HepG2 (cell line): ENCODE results near the gene EVA1A. TPM values are rescaled to one million over a fixed set of nuclear protein-coding genes. Genes with fewer than 3 reads are reported as not detected.

Experiments used
- ATAC-seq: fragments of 200-7000 bp; cut with Tn5 transposase; 3 replicates; pipeline ENCODE4 v1.9.1; 2020; ENCODE audit warnings: mild to moderate bottlenecking, moderate library complexity
- BruUV-seq: library from RNA; stranded (reverse); fragments of 400-500 nt; replicated peaks from 2 replicates; lab custom pipeline; 2021; lab: Mats Ljungman, UMichigan
- CTCF ChIA-PET: fragments of 300-600 bp; formaldehyde crosslinking; extraction: SDS; loops from one replicate; lab custom pipeline; 2021; ENCODE audit warnings: low total read pairs, inconsistent platforms, low intra/inter-chr PET ratio; lab: Yijun Ruan, JAX
- POLR2A ChIA-PET: fragments of 350-600 bp; sonication (Branson Sonifier 250); formaldehyde crosslinking; loops from one replicate; lab custom pipeline; 2020; ENCODE audit warnings: antibody characterized with exemption, inconsistent platforms; lab: Yijun Ruan, JAX
- DNase-seq: peaks from one replicate; pipeline ENCODE4 v3.0.0-alpha.2; 2015; ENCODE audit warnings: low spot score
- FAIRE-seq: peaks from 3 replicates; lab custom pipeline; 2011; peaks lifted over from hg19 to GRCh38; lab: Jason Lieb, UNC
- H2AFZ ChIP-seq: one replicate; pipeline ENCODE4 v1.6.1; 2011; ENCODE audit warnings: low read length, inconsistent platforms
- H3K27ac ChIP-seq: fragments of 300-600 bp; 3 replicates; pipeline ENCODE4 v1.8.0; 2011; ENCODE audit warnings: mixed run types, mild to moderate bottlenecking, mixed read lengths, low read length, inconsistent platforms; ENCODE audit not compliant: insufficient read depth; ENCODE audit errors: extremely low read length
- H3K27me3 ChIP-seq, 2 experiments: fragments of 200-600 bp in 1 of 2; 2 replicates in 1 of 2; 3 replicates in 1 of 2; pipeline versions ENCODE4 v1.6.0 to v1.8.0; 2011; ENCODE audit warnings: low read length in 2 of 2, mild to moderate bottlenecking in 2 of 2, moderate library complexity in 2 of 2, inconsistent platforms in 1 of 2; ENCODE audit not compliant: insufficient read depth in 2 of 2, control insufficient read depth in 1 of 2
- H3K36me3 ChIP-seq, 2 experiments: fragments of 200-600 bp in 1 of 2; replicated peaks in 1 of 2; 2 replicates in 1 of 2; 3 replicates in 1 of 2; pipeline versions ENCODE4 v1.5.1 to v1.8.0; 2011; ENCODE audit warnings: low read length in 2 of 2, inconsistent platforms in 1 of 2; ENCODE audit not compliant: insufficient read depth in 2 of 2, control insufficient read depth in 1 of 2
- H3K4me1 ChIP-seq: 2 replicates; pipeline ENCODE4 v1.5.1; 2012; ENCODE audit warnings: low read length, inconsistent platforms; ENCODE audit not compliant: insufficient read depth
- H3K4me2 ChIP-seq: 2 replicates; pipeline ENCODE4 v1.6.0; 2011; ENCODE audit warnings: low read depth, low read length, inconsistent platforms
- H3K4me3 ChIP-seq, 3 experiments: fragments of 200-600 bp in 1 of 3; sonication (generic), shearing (Covaris generic) in 1 of 3; replicated peaks in 1 of 3; 2 replicates each; pipeline ENCODE4 v1.5.1; 2011 to 2016; ENCODE audit warnings: low read length in 3 of 3, inconsistent platforms in 2 of 3, low read depth in 2 of 3, mild to moderate bottlenecking in 2 of 3, control low read depth in 1 of 3, mixed read lengths in 1 of 3; ENCODE audit not compliant: insufficient read depth in 1 of 3
- H3K79me2 ChIP-seq: one replicate; pipeline ENCODE4 v1.6.1; 2011; ENCODE audit warnings: low read length, inconsistent platforms; ENCODE audit not compliant: insufficient read depth
- H3K9ac ChIP-seq: 2 replicates; pipeline ENCODE4 v1.6.0; 2011; ENCODE audit warnings: mild to moderate bottlenecking, low read depth, low read length, inconsistent platforms; ENCODE audit not compliant: insufficient read depth
- H3K9me3 ChIP-seq: 2 replicates; pipeline ENCODE4 v1.5.1; 2012; ENCODE audit warnings: mild to moderate bottlenecking, low read length
- H4K20me1 ChIP-seq: 2 replicates; pipeline ENCODE4 v1.6.0; 2011; ENCODE audit warnings: inconsistent platforms, mild to moderate bottlenecking, low read length, moderate library complexity; ENCODE audit not compliant: insufficient read depth
- ATF7 ChIP-seq, 2 experiments: fragments of 450-650 bp in 1 of 2; sonication (generic) in 1 of 2; formaldehyde crosslinking in 1 of 2; IDR thresholded peaks; 2 replicates each; pipeline versions ENCODE4 v1.4.0 to v1.6.1; 2016 to 2020; ENCODE audit warnings: antibody characterized with exemption in 1 of 2, mild to moderate bottlenecking in 1 of 2, missing genetic modification reagents in 1 of 2
- CAMTA2 ChIP-seq: sonication (generic); formaldehyde crosslinking; IDR thresholded peaks from 2 replicates; pipeline ENCODE4 v1.4.0; 2020; ENCODE audit warnings: mild to moderate bottlenecking, missing genetic modification reagents, borderline replicate concordance
- NR3C1 ChIP-seq: sonication (generic); formaldehyde crosslinking; IDR thresholded peaks from 2 replicates; pipeline ENCODE4 v1.4.0; 2020; ENCODE audit warnings: missing genetic modification reagents
- ONECUT2 ChIP-seq: sonication (generic); formaldehyde crosslinking; IDR thresholded peaks from 2 replicates; pipeline ENCODE4 v1.4.0; 2020; ENCODE audit warnings: missing genetic modification reagents
- RBFOX2 ChIP-seq: fragments of 200-400 bp; formaldehyde crosslinking; IDR thresholded peaks from 2 replicates; pipeline ENCODE4 v1.6.1; 2017; ENCODE audit warnings: low read depth, mild to moderate bottlenecking, low read length
- ZNF570 ChIP-seq: sonication (generic); formaldehyde crosslinking; IDR thresholded peaks from 2 replicates; pipeline ENCODE4 v1.4.0; 2020; ENCODE audit warnings: mild to moderate bottlenecking, missing genetic modification reagents, borderline replicate concordance
- ZNF816 ChIP-seq: sonication (generic); formaldehyde crosslinking; IDR thresholded peaks from 2 replicates; pipeline ENCODE4 v1.8.0; 2022; ENCODE audit warnings: missing genetic modification reagents, mild to moderate bottlenecking, borderline replicate concordance
- WGBS: methylation state at CpG from one replicate; pipeline ENCODE4 v1.1.6; 2017; ENCODE audit warnings: low lambda C conversion rate; 5-methylcytosine and 5-hydroxymethylcytosine counted together
- in situ Hi-C: cut with HindIII; loops from 2 replicates; pipeline ENCODE4 v1.10.0; 2017; ENCODE audit warnings: low pct_unique_long_range_greater_than_20kb; ENCODE audit not compliant: extremely low pct_ligation_motif_present
- intact Hi-C: fragments of 100-400 bp; cut with micrococcal nuclease; formaldehyde crosslinking; loops from one replicate; pipeline ENCODE4 v1.10.0; 2022; ENCODE audit not compliant: unreplicated experiment
- polyA plus RNA-seq, 8 experiments: library from polyadenylated mRNA; depleted of rRNA in 3 of 8; stranded (reverse) in 7 of 8; unstranded in 1 of 8; fragments of >200 nt; fragmentation: Illumina TruSeq in 4 of 8; extraction: Trizol in 4 of 8; gene quantifications; 2 replicates each; pipeline versions ENCODE4 v1.2.1 to v1.2.3, GENCODE V29; 2011 to 2016; ENCODE audit warnings: low read depth in 4 of 8, missing spikeins in 1 of 8, mixed read lengths in 1 of 8; ENCODE audit not compliant: insufficient read depth in 1 of 8
- total RNA-seq, 5 experiments: library from RNA; depleted of rRNA; stranded (reverse); fragments of >200 nt; fragmentation: Illumina TruSeq; extraction: Trizol; gene quantifications; 2 replicates each; pipeline ENCODE4 v1.2.3, GENCODE V29; 2016; ENCODE audit warnings: low read depth in 1 of 5
- TF ChIP-seq, protein P1 (sequence below), 2 experiments: fragments of 450-650 bp in 1 of 2; sonication (generic) in 1 of 2; formaldehyde crosslinking; IDR thresholded peaks; 2 replicates each; pipeline versions ENCODE4 v1.5.0 to v1.8.0; 2020 to 2022; ENCODE audit warnings: mild to moderate bottlenecking in 1 of 2, missing genetic modification reagents in 1 of 2

EVA1A gene
- total and polyA plus RNA-seq, 2 of the 13 experiments (the other 11 are each of a cell fraction or from before 2014, with no cell fraction given), result 57.5 to 57.8 TPM

DNA sequence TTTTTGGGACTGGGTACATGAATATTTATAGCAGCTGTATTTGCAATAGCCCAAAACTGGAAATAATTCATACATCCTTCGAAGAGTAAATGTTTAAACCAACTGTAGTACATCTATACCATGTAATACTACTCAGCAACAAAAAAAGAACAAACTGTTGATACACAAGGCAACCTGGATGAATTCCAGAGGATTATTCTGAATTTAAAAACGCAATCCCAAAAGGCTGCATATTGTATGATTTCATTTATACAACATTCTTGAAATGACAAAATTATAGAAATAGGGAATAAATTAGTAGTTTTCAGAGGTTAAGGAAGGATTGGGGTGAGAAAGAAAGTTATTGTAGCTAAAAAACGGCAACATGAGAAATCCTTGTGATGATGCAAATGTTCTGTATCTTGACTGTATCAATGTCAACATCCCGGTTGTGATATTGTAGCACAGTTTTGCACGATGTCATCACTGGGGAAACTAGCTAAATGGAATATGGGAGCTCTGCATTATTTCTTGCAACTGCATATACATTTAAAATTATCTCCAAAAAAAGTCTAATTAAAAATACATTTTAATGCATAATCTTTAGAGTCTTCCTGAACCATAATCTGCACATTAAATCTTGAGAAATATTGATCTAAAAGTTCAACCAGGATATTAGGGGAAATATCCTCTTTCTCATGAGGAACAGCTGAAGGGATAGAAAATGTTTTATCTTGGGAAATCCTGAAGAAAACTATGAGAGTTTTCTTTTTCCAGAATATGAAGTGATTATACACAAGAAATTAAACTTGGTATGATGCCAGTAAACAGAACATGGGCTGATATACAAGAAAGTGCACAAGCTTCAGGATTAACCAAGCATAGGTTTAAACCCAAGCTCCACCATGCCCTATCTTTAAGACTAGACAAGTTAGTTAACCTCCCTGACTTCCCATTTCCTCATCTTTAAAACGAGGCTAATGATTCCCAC is 21.9 kb downstream of the EVA1A start:
- TF ChIP-seq, protein P1, sequence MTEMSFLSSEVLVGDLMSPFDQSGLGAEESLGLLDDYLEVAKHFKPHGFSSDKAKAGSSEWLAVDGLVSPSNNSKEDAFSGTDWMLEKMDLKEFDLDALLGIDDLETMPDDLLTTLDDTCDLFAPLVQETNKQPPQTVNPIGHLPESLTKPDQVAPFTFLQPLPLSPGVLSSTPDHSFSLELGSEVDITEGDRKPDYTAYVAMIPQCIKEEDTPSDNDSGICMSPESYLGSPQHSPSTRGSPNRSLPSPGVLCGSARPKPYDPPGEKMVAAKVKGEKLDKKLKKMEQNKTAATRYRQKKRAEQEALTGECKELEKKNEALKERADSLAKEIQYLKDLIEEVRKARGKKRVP (CRISPR knock-in tag; IDR thresholded peaks at IDR 0.05), result 0 out of 4 replicates have a peak, but pooled peaks of 1 of the 2 experiments have one; percentile 12
- TF ChIP-seq ZNF570 (CRISPR knock-in tag), result no peak
- 0 out of 2 replicates have a peak, but pooled peaks have one; percentile 26 for TF ChIP-seq RBFOX2
- TF ChIP-seq ATF7 (IDR thresholded peaks at IDR 0.05), result peak; percentile 52
- no peak for TF ChIP-seq ATF7 (CRISPR knock-in tag; IDR thresholded peaks at IDR 0.05)
- TF ChIP-seq ONECUT2 (CRISPR knock-in tag), result no peak
- no peak for TF ChIP-seq CAMTA2
- TF ChIP-seq ZNF816 (CRISPR knock-in tag), result no peak
- TF ChIP-seq NR3C1 (CRISPR knock-in tag), result no peak
- WGBS, result 96% methylated on average over 6 of the region's 6 CpGs
- BruUV-seq, result no TSS peak
- Histone ChIP-seq H4K20me1 (peaks cover 16% of the 10 kb centered on the region; the same call in 1 of the 2 replicates), H3K4me1 (peaks cover 83% of the 10 kb centered on the region), H3K4me3 (no peak overlapping the region), H3K79me2 (peaks cover 98% of the 10 kb centered on the region), H3K4me2 (no peak overlapping the region), H3K9ac (no peak overlapping the region), H3K27me3 (no peaks in the 10 kb centered on the region), H2AFZ (no peak overlapping the region), H3K36me3 (peaks cover 19 to 68% of the 10 kb centered on the region in 2 experiments), H3K9me3 (peaks cover 7% of the 10 kb centered on the region; the same call in 1 of the 2 replicates), H3K27ac (no peak overlapping the region)
- in situ Hi-C loops, result no loop called here
- intact Hi-C loops, result no loop called here
- POLR2A ChIA-PET, result interaction anchor here (0.7 to 2.0 kb wide), 4 partner anchors 10 to 32 kb away, joined by 3 to 5 read pairs (median 4); no protein-coding TSS in a partner anchor
- no peak for DNase-seq
- no peak for ATAC-seq
- FAIRE-seq, result no peak
- CTCF ChIA-PET, result no interaction called here
